ENCODE results near the gene CCL28.

CCL28 gene

DNA sequence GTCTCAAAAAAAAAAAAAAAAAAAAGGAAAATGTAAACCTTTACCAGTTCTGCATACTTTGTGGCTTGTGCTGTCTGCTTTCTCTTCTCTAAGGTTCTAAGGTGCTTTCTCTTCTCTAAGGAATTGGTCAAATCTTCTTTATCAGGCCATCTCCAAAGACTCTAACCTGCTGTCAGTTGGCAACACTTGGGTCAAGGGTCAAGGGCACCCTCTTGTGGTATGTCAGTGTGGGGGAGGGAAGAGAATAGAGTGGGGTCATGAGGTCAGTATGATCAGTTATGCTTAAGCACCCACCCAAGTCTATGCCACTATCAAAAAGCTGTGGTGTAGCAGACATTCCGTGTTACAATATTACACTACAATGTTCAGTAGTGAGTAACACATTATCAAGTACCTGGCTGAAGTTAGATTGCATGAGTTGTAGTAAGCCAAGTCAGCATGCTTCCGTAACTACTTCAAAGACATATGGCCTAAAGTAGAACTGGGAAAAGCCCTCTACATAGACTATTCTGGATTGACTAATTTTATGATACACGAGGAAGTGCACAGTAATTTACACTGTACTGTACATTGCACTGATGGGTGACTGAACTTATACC is 25.0 kb upstream of the CCL28 start:
- H3K36me3 ChIP-seq (ENCODE audit: control insufficient read depth, low read length): no peaks in the 10 kb centered on the region
- no peak overlapping the region for H3K27ac ChIP-seq (ENCODE audit: low read depth, low read length)
- H3K4me3 ChIP-seq (ENCODE audit: low read length): no peak overlapping the region
- no peaks in the 10 kb centered on the region; the same call in 1 of the 2 replicates for H3K9me3 ChIP-seq (ENCODE audit: control insufficient read depth, insufficient read depth, low read length)
- H4K20me1 ChIP-seq (ENCODE audit: control insufficient read depth, insufficient read depth, low read depth, low read length): no peaks in the 10 kb centered on the region
- no peak overlapping the region for H3K4me2 ChIP-seq (ENCODE audit: low read length)
- H3K9me2 ChIP-seq (replicated peaks; ENCODE audit: control insufficient read depth, low read length): no peaks in the 10 kb centered on the region
- no peaks in the 10 kb centered on the region for H3K79me2 ChIP-seq (ENCODE audit: control insufficient read depth, low read length)
- H3K27me3 ChIP-seq (ENCODE audit: control insufficient read depth, low read length): no peaks in the 10 kb centered on the region
- H3K4me1 ChIP-seq (ENCODE audit: control insufficient read depth, low read length): peaks cover 11% of the 10 kb centered on the region
- no peak for TF ChIP-seq EZH2phosphoT487 (IDR thresholded peaks at IDR 0.05; ENCODE audit: borderline replicate concordance, low read length)
- TF ChIP-seq CTCF (IDR thresholded peaks at IDR 0.05; ENCODE audit: low read depth, low read length, poor library complexity, severe bottlenecking): peak; percentile 16
- H3F3A ChIP-seq (ENCODE audit: control insufficient read depth, insufficient read depth): no peaks in the 10 kb centered on the region

DNA sequence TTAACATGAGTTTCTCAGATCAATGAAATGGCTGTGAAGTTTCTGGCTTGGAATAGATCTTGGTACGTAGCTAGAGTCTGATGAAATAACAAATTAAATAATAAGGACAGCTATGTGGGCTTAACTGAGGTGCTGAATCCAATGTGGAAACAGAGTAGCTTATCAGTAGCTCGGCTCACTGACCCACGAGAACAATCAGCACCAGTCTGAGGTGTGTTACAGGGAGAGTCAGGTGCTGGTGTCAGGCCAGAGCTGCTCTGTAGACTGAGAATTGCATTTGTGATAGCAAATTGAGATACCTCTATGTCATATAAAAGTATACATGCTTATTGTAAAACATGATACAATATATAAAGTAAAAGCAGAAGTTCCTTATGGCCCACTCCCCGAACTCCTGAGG is 21.2 kb upstream of the CCL28 start:
- Histone ChIP-seq H3K27me3 (ENCODE audit: control insufficient read depth, low read length) (no peaks in the 10 kb centered on the region), H3K36me3 (ENCODE audit: control insufficient read depth, low read length) (no peaks in the 10 kb centered on the region), H3K4me2 (ENCODE audit: low read length) (no peak overlapping the region), H3K9me3 (ENCODE audit: control insufficient read depth, insufficient read depth, low read length) (no peaks in the 10 kb centered on the region), H4K20me1 (ENCODE audit: control insufficient read depth, insufficient read depth, low read depth, low read length) (no peaks in the 10 kb centered on the region), H3F3A (ENCODE audit: control insufficient read depth, insufficient read depth) (no peaks in the 10 kb centered on the region), H3K4me1 (ENCODE audit: control insufficient read depth, low read length) (no peaks in the 10 kb centered on the region), H3K79me2 (ENCODE audit: control insufficient read depth, low read length) (no peaks in the 10 kb centered on the region), H3K27ac (ENCODE audit: low read depth, low read length) (no peak overlapping the region), H3K4me3 (ENCODE audit: low read length) (no peak overlapping the region), H3K9me2 (replicated peaks; ENCODE audit: control insufficient read depth, low read length) (no peaks in the 10 kb centered on the region)
- TF ChIP-seq CTCF (IDR thresholded peaks at IDR 0.05; ENCODE audit: low read depth, low read length, poor library complexity, severe bottlenecking): no peak
- TF ChIP-seq EZH2phosphoT487 (IDR thresholded peaks at IDR 0.05; ENCODE audit: borderline replicate concordance, low read length): no peak

DNA sequence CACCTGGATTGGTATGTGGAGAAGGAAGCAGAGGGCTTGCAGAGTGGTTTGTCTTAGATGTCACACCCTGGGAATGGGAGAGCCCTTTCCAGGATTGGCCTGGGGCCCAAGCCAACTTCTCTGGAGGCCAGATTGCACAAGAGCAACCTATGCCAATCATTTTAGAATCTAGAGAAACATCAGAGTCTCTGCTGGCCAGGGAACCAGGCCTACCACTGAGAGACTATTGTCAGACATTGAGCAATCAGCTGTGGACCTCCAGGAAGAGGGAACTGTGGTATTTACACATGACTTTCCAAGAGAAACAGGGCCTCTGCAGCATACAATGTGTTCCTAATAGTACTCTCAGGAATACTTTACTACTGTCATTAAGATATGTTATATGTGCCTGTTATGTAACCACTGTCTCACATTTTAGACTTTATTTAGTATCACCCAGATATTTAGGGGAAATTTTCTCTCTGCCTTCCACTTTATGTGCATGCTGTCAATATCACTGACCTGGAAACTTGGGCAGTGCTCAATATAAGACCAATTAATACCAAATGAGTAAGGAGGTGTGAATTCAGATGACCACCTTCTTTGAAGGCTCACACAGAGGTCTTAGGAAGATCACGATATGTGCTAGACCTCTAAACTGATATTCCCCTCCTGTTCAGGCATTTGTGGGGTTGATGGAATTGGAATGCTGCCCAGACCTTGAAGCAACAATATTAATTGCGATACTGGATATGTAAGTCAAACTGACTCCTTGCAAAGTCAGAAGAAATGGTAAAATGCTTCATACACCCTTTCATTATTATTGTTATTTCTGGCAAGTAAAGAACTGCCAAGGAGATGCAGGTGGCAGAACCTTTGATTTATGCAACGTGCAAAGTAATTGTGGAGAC is 20.5 kb upstream of the CCL28 start:
- Histone ChIP-seq H3K27me3 (ENCODE audit: control insufficient read depth, low read length) (no peaks in the 10 kb centered on the region), H3K4me3 (ENCODE audit: low read length) (no peak overlapping the region), H3K27ac (ENCODE audit: low read depth, low read length) (no peak overlapping the region), H3K4me1 (ENCODE audit: control insufficient read depth, low read length) (no peaks in the 10 kb centered on the region), H3F3A (ENCODE audit: control insufficient read depth, insufficient read depth) (no peaks in the 10 kb centered on the region), H3K79me2 (ENCODE audit: control insufficient read depth, low read length) (no peaks in the 10 kb centered on the region), H3K36me3 (ENCODE audit: control insufficient read depth, low read length) (no peaks in the 10 kb centered on the region), H3K9me2 (replicated peaks; ENCODE audit: control insufficient read depth, low read length) (no peaks in the 10 kb centered on the region), H3K9me3 (ENCODE audit: control insufficient read depth, insufficient read depth, low read length) (no peaks in the 10 kb centered on the region), H3K4me2 (ENCODE audit: low read length) (no peak overlapping the region), H4K20me1 (ENCODE audit: control insufficient read depth, insufficient read depth, low read depth, low read length) (no peaks in the 10 kb centered on the region)
- TF ChIP-seq CTCF (IDR thresholded peaks at IDR 0.05; ENCODE audit: low read depth, low read length, poor library complexity, severe bottlenecking) (no peak), EZH2phosphoT487 (IDR thresholded peaks at IDR 0.05; ENCODE audit: borderline replicate concordance, low read length) (no peak)
